ENCODE measurements around the gene KCMF1. TPM values are rescaled to one million over a fixed set of nuclear protein-coding genes. Genes with fewer than 3 reads are reported as not detected.

KCMF1 gene
- total and polyA plus RNA-seq, 12 donors, result 9.7 to 74.2 (median 45.4) TPM

DNA sequence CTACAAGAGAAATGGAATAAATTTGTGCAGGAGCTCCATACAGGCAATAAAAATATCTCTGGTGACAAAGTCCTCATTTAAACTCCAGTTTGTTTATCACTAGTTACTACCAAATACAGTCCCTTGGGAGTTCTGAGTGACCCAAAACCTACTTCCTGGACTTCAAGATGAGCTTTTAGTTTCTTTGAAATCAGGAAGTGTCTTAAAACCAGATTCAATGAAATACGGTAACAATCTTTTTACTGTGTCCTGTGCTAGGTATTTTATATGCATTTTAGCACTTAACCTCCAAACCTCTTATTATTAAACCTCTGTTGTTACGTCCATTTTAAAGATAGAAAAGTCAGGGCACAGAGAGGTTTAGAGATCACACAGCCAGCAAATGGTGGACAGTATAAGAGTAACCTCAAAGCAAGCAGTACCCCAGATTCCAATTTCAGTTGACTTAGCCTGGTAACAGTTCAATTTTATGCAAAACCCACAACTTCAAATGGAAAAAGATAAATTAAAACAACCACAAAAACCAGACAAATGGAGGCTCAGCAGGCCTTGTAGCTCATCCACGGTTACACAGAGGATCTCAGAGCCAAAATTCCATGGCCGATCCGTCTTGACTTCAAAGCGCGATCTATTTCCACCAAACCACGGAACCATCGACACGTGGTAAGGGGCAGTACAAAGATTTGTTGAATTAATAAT is 1.3 kb upstream of the KCMF1 start:
- Histone ChIP-seq H3K4me3 (peak overlapping the region; percentile 19 to 98 (median 70)), H3K27me3 (no peaks in the 10 kb centered on the region), H3K36me3 (replicated peaks in 1 of 2) (no peaks in the 10 kb centered on the region), H3K27ac (peak overlapping the region; percentile 81 to 99 (median 93)), H3K4me1 (replicated peaks in 1 of 2) (peaks cover 14 to 55% of the 10 kb centered on the region in 2 donors), H3K9me3 (replicated peaks in 1 of 3) (no peaks in the 10 kb centered on the region)
- TF ChIP-seq, protein P1, sequence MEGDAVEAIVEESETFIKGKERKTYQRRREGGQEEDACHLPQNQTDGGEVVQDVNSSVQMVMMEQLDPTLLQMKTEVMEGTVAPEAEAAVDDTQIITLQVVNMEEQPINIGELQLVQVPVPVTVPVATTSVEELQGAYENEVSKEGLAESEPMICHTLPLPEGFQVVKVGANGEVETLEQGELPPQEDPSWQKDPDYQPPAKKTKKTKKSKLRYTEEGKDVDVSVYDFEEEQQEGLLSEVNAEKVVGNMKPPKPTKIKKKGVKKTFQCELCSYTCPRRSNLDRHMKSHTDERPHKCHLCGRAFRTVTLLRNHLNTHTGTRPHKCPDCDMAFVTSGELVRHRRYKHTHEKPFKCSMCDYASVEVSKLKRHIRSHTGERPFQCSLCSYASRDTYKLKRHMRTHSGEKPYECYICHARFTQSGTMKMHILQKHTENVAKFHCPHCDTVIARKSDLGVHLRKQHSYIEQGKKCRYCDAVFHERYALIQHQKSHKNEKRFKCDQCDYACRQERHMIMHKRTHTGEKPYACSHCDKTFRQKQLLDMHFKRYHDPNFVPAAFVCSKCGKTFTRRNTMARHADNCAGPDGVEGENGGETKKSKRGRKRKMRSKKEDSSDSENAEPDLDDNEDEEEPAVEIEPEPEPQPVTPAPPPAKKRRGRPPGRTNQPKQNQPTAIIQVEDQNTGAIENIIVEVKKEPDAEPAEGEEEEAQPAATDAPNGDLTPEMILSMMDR (IDR thresholded peaks at IDR 0.05), result no peak
- no peak for TF ChIP-seq POLR2A (IDR thresholded peaks at IDR 0.05)
- DNase-seq, result peak in 4 of 7 donors; percentile 23 to 39 (median 31)
- 2 to 5% (median 4%) methylated on average over 10 of the region's 10 CpGs for WGBS, 4 donors
- intact Hi-C loops (cut with DNase I), result no loop called here

GRCh38 chr2:84970210-84970867 is 622 bp upstream of the KCMF1 start:
- H3K27ac ChIP-seq, result peak overlapping the region; percentile 81 to 99 (median 93)
- peaks cover 14 to 54% of the 10 kb centered on the region in 2 donors for H3K4me1 ChIP-seq (replicated peaks in 1 of 2)
- no peaks in the 10 kb centered on the region for H3K36me3 ChIP-seq (replicated peaks in 1 of 2)
- WGBS, 4 donors, result 0 to 3% (median 1%) methylated on average over 14 to 58 of the region's 65 CpGs
- H3K27me3 ChIP-seq, result no peaks in the 10 kb centered on the region
- intact Hi-C loops (cut with DNase I), result no loop called here
- H3K9me3 ChIP-seq (replicated peaks in 1 of 3), result no peaks in the 10 kb centered on the region
- DNase-seq, result peak; percentile 56 to 79 (median 65)
- TF ChIP-seq, protein P1 (IDR thresholded peaks at IDR 0.05), result no peak
- peak in 1 of 2 donors; percentile 33 for TF ChIP-seq POLR2A (IDR thresholded peaks at IDR 0.05)
- peak overlapping the region; percentile 19 to 98 (median 70) for H3K4me3 ChIP-seq

DNA sequence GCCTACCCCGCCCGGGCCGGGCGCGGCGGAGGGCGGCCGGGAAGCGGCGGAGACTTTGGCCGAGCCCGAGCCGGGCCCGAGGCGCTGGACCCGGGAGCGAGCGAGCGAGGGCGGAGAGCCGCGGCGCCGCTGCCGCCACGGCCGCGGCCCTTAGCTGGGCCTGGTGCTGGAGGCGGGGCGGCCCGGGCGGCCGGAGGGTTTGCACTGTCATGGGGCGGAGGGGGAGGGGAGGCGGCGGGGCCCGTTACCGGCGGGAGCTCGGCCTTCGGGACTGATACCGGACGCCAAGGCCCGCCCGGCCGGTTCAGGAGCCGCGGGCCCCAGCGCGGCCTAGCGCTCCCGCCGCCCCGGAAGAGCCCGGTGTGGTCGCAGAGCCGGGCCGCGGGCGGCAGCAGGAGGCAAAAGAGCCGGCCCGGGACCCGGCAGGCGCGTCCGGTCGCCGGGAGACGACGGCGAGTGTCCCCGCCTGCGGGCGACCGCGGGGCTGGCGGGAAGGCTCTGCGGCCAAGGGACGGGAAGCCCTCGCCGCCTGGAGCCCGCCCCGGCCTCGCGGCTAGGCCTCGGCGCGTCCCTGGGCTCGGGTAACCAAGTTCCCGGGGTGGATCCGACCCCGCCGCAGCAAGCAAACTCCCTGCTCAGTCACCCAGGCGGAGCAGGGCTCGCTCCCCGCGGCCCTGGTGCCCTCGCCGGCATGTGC is 697 bp downstream of the KCMF1 start:
- Histone ChIP-seq H3K27me3 (no peaks in the 10 kb centered on the region), H3K27ac (peak overlapping the region; percentile 88 to 99 (median 94)), H3K9me3 (replicated peaks in 1 of 3) (no peaks in the 10 kb centered on the region), H3K4me3 (peak overlapping the region; percentile 53 to 98 (median 58)), H3K36me3 (replicated peaks in 1 of 2) (no peaks in the 10 kb centered on the region), H3K4me1 (replicated peaks in 1 of 2) (peaks cover 14 to 66% of the 10 kb centered on the region in 2 donors)
- peak; percentile 54 to 73 (median 66) for DNase-seq
- 0 to 1% (median 0%) methylated on average over 9 to 98 of the region's 99 CpGs for WGBS, 4 donors
- TF ChIP-seq, protein P1 (IDR thresholded peaks at IDR 0.05), result no peak
- no peak for TF ChIP-seq POLR2A (IDR thresholded peaks at IDR 0.05)
- intact Hi-C loops (cut with DNase I), result no loop called here

DNA sequence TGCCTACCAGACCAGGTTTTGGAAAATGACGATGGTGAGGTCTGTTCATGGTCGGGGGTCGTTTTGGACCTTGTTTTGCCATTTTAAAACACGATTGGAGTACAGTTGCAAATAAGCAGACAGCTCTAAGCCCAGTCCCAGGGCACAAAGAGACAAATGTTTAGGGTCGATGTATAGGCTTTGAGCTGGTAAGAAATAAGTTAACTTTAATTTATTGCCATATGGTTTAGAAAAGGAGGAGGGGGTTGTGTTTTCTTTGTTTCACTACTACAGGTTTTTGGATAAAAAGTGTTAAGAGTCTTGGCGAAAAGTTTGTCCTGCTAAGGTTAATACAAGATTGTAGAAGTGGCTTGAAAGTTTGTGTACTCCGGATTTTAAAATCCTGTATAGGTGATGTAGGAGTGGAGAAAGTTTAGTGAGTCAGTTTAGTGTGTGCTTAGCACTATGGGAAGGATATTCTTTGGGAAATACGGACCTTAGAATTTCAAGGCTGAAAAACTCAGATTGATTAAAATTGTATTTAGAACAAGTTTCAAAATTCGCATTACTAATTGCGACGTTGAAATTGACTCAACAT is 1.3 kb downstream of the KCMF1 start:
- peak overlapping the region; percentile 53 to 98 (median 58) for H3K4me3 ChIP-seq
- H3K9me3 ChIP-seq (replicated peaks in 1 of 3), result no peaks in the 10 kb centered on the region
- DNase-seq, result no peak
- H3K36me3 ChIP-seq (replicated peaks in 1 of 2), result no peaks in the 10 kb centered on the region
- peaks cover 14 to 66% of the 10 kb centered on the region in 2 donors for H3K4me1 ChIP-seq (replicated peaks in 1 of 2)
- no peaks in the 10 kb centered on the region for H3K27me3 ChIP-seq
- WGBS, 4 donors, result 4 to 7% (median 5%) methylated on average over 11 of the region's 11 CpGs
- intact Hi-C loops (cut with DNase I), result no loop called here
- H3K27ac ChIP-seq, result peak overlapping the region; percentile 88 to 99 (median 94)
- TF ChIP-seq, protein P1 (IDR thresholded peaks at IDR 0.05), result no peak
- TF ChIP-seq POLR2A (IDR thresholded peaks at IDR 0.05), result no peak

All from adrenal gland (tissue), 12 donors.